Measurements from ENCODE around the gene CBX8. TPM values are rescaled to one million over a fixed set of nuclear protein-coding genes. Genes with fewer than 3 reads are reported as not detected.
A peak's percentile ranks its signal among the peaks of the same experiment; 100 is the strongest.

CBX8 gene
- polyA plus RNA-seq, 3 donors: 0.51 to 2.5 (median 2.5) TPM

- peaks cover 12% of the 10 kb centered on the region for H3K4me1 Mint-ChIP-seq
- no peak for TF ChIP-seq CTCF (IDR thresholded peaks at IDR 0.05)
- no peaks in the 10 kb centered on the region for H3K9me3 ChIP-seq (replicated peaks in 1 of 2; ENCODE audit: control insufficient read depth in 1 of 2, insufficient read depth in 1 of 2, low read length in 2 of 2)
- WGBS (ENCODE audit: insufficient coverage): 67% methylated on average over 1 of the region's 3 CpGs
- H3K36me3 Mint-ChIP-seq: no peaks in the 10 kb centered on the region
- no peak overlapping the region for H3K4me3 ChIP-seq (replicated peaks in 1 of 3; ENCODE audit: low read depth in 2 of 3, low read length in 3 of 3)
- H3K9ac ChIP-seq (ENCODE audit: insufficient read depth, low read length, poor library complexity, severe bottlenecking): no peak overlapping the region
- peak overlapping the region in 1 of 2 donors; percentile 63 for H3K4me3 Mint-ChIP-seq
- no peak for DNase-seq
- intact Hi-C loops (cut with micrococcal nuclease): no loop called here
- no peak overlapping the region for H2AFZ ChIP-seq (ENCODE audit: insufficient read depth, low read depth, low read length, poor library complexity, severe bottlenecking)
- H3K9me3 Mint-ChIP-seq: peaks cover 0 to 9% (median 4%) of the 10 kb centered on the region in 7 donors
- no peak overlapping the region for H3K4me2 ChIP-seq (replicated peaks; ENCODE audit: extremely low read depth, low read length, poor library complexity, severe bottlenecking)
- H3K27me3 ChIP-seq (ENCODE audit: control insufficient read depth in 2 of 2, insufficient read depth in 2 of 2, low read length in 2 of 2): peaks cover 42 to 71% of the 10 kb centered on the region in 2 donors
- H4K20me1 ChIP-seq (ENCODE audit: insufficient read depth, low read length): no peaks in the 10 kb centered on the region
- no peaks in the 10 kb centered on the region for H3K79me2 ChIP-seq (ENCODE audit: insufficient read depth, low read length)
- H3K36me3 ChIP-seq (replicated peaks in 1 of 2; ENCODE audit: control insufficient read depth in 1 of 2, insufficient read depth in 2 of 2, low read length in 2 of 2): no peaks in the 10 kb centered on the region
- H3K27ac Mint-ChIP-seq: no peak overlapping the region
- H3K4me1 ChIP-seq (ENCODE audit: control insufficient read depth in 1 of 2, insufficient read depth in 2 of 2, low read length in 2 of 2): peaks cover 0 to 6% of the 10 kb centered on the region in 2 donors
- H3K27me3 Mint-ChIP-seq (ENCODE audit: low read depth in 3 of 3): peaks cover 67 to 85% (median 75%) of the 10 kb centered on the region in 3 donors
- H3K27ac ChIP-seq (ENCODE audit: low read depth in 1 of 2, low read length in 2 of 2): no peak overlapping the region
Measured at GRCh38 chr17:79749156-79749815, 47.6 kb downstream of the CBX8 start.

- peaks cover 42 to 71% of the 10 kb centered on the region in 2 donors for H3K27me3 ChIP-seq (ENCODE audit: control insufficient read depth in 2 of 2, insufficient read depth in 2 of 2, low read length in 2 of 2)
- no peak overlapping the region for H2AFZ ChIP-seq (ENCODE audit: insufficient read depth, low read depth, low read length, poor library complexity, severe bottlenecking)
- DNase-seq: no peak
- peaks cover 0 to 6% of the 10 kb centered on the region in 2 donors for H3K4me1 ChIP-seq (ENCODE audit: control insufficient read depth in 1 of 2, insufficient read depth in 2 of 2, low read length in 2 of 2)
- H3K79me2 ChIP-seq (ENCODE audit: insufficient read depth, low read length): no peaks in the 10 kb centered on the region
- Mint-ChIP-seq H3K4me1 (peaks cover 12% of the 10 kb centered on the region), H3K9me3 (peaks cover 0 to 9% (median 4%) of the 10 kb centered on the region in 7 donors), H3K4me3 (peak overlapping the region in 1 of 2 donors; percentile 65), H3K27ac (no peak overlapping the region), H3K36me3 (no peaks in the 10 kb centered on the region), H3K27me3 (ENCODE audit: low read depth in 3 of 3) (peaks cover 67 to 88% (median 72%) of the 10 kb centered on the region in 3 donors)
- no peak for TF ChIP-seq CTCF (IDR thresholded peaks at IDR 0.05)
- intact Hi-C loops (cut with micrococcal nuclease): no loop called here
- no peak overlapping the region for H3K4me3 ChIP-seq (replicated peaks in 1 of 3; ENCODE audit: low read depth in 2 of 3, low read length in 3 of 3)
- H3K9ac ChIP-seq (ENCODE audit: insufficient read depth, low read length, poor library complexity, severe bottlenecking): no peak overlapping the region
- H3K9me3 ChIP-seq (replicated peaks in 1 of 2; ENCODE audit: control insufficient read depth in 1 of 2, insufficient read depth in 1 of 2, low read length in 2 of 2): no peaks in the 10 kb centered on the region
- H3K4me2 ChIP-seq (replicated peaks; ENCODE audit: extremely low read depth, low read length, poor library complexity, severe bottlenecking): no peak overlapping the region
- no peaks in the 10 kb centered on the region for H3K36me3 ChIP-seq (replicated peaks in 1 of 2; ENCODE audit: control insufficient read depth in 1 of 2, insufficient read depth in 2 of 2, low read length in 2 of 2)
- WGBS (ENCODE audit: insufficient coverage): 5% methylated on average over 44 of the region's 55 CpGs
- H3K27ac ChIP-seq (ENCODE audit: low read depth in 1 of 2, low read length in 2 of 2): no peak overlapping the region
- H4K20me1 ChIP-seq (ENCODE audit: insufficient read depth, low read length): no peaks in the 10 kb centered on the region
Measured at GRCh38 chr17:79748295-79749099, 48.4 kb downstream of the CBX8 start.
